CD14-positive monocyte (primary cell): Measurements from ENCODE around the gene CABP4. TPM values are rescaled to one million over a fixed set of nuclear protein-coding genes. Genes with fewer than 3 reads are reported as not detected.

ENCODE experiments used
- DNase-seq, 3 donors: peaks; one replicate each; pipeline ENCODE4 v3.0.0-alpha.2; 2011 to 2022
- H2AFZ ChIP-seq: 2 replicates; pipeline ENCODE4 v1.6.0; 2012; ENCODE audit warnings: mild to moderate bottlenecking, low read depth, low read length, inconsistent platforms; ENCODE audit not compliant: insufficient read depth, poor library complexity, severe bottlenecking
- H3K27ac ChIP-seq, 2 donors: 1 replicate in 1 of 2; 2 replicates in 1 of 2; pipeline ENCODE4 v1.5.1; 2012 to 2013; ENCODE audit warnings: low read length in 2 of 2, control low read depth in 1 of 2, inconsistent platforms in 1 of 2, low read depth in 1 of 2, mild to moderate bottlenecking in 1 of 2
- H3K27me3 ChIP-seq, 2 donors: one replicate each; pipeline versions ENCODE4 v1.6.0 to v1.6.1; 2011 to 2013; ENCODE audit warnings: low read length in 2 of 2; ENCODE audit not compliant: control insufficient read depth in 2 of 2, insufficient read depth in 2 of 2
- H3K36me3 ChIP-seq, 2 donors: replicated peaks in 1 of 2; 1 replicate in 1 of 2; 2 replicates in 1 of 2; pipeline versions ENCODE4 v1.5.1 to v1.6.1; 2012 to 2013; ENCODE audit warnings: low read length in 2 of 2, control low read depth in 1 of 2, inconsistent platforms in 1 of 2, mild to moderate bottlenecking in 1 of 2; ENCODE audit not compliant: insufficient read depth in 2 of 2, control insufficient read depth in 1 of 2
- H3K4me1 ChIP-seq, 2 donors: 1 replicate in 1 of 2; 2 replicates in 1 of 2; pipeline versions ENCODE4 v1.5.1 to v1.6.1; 2012 to 2013; ENCODE audit warnings: low read length in 2 of 2, control low read depth in 1 of 2, inconsistent platforms in 1 of 2, mild to moderate bottlenecking in 1 of 2, moderate library complexity in 1 of 2; ENCODE audit not compliant: insufficient read depth in 2 of 2, control insufficient read depth in 1 of 2
- H3K4me2 ChIP-seq: replicated peaks from 2 replicates; pipeline ENCODE3; 2012; ENCODE audit warnings: low read length, moderate library complexity, mild to moderate bottlenecking; ENCODE audit not compliant: poor library complexity, severe bottlenecking; ENCODE audit errors: extremely low read depth
- H3K4me3 ChIP-seq, 3 experiments: fragments of 200-600 bp in 1 of 3; sonication (generic) in 1 of 3; replicated peaks in 1 of 3; 1 replicate in 2 of 3; 2 replicates in 1 of 3; pipeline ENCODE4 v1.5.1; 2011 to 2013; ENCODE audit warnings: low read length in 3 of 3, mild to moderate bottlenecking in 3 of 3, control low read depth in 2 of 3, low read depth in 2 of 3, inconsistent platforms in 1 of 3, moderate library complexity in 1 of 3
- H3K79me2 ChIP-seq: 2 replicates; pipeline ENCODE4 v1.6.0; 2012; ENCODE audit warnings: mild to moderate bottlenecking, control low read depth, inconsistent platforms, low read length, moderate library complexity; ENCODE audit not compliant: insufficient read depth
- H3K9ac ChIP-seq: 2 replicates; pipeline ENCODE4 v1.6.0; 2017; ENCODE audit warnings: low read length, mild to moderate bottlenecking; ENCODE audit not compliant: insufficient read depth, poor library complexity, severe bottlenecking
- H3K9me3 ChIP-seq, 2 donors: replicated peaks in 1 of 2; 1 replicate in 1 of 2; 2 replicates in 1 of 2; pipeline versions ENCODE4 v1.5.1 to v1.6.1; 2012 to 2013; ENCODE audit warnings: low read length in 2 of 2, control low read depth in 1 of 2; ENCODE audit not compliant: control insufficient read depth in 1 of 2, insufficient read depth in 1 of 2
- H4K20me1 ChIP-seq: 2 replicates; pipeline ENCODE4 v1.6.0; 2012; ENCODE audit warnings: mild to moderate bottlenecking, low read length, control low read depth, moderate library complexity; ENCODE audit not compliant: insufficient read depth
- H3K27ac Mint-ChIP-seq, 7 donors: one replicate each; pipeline ENCODE4 v1.8.0; 2020; ENCODE audit warnings: mild to moderate bottlenecking in 7 of 7, mixed read lengths in 7 of 7, moderate library complexity in 6 of 7, inconsistent platforms in 2 of 7
- H3K27me3 Mint-ChIP-seq, 3 donors: one replicate each; pipeline ENCODE4 v1.8.0; 2021 to 2022; ENCODE audit warnings: low read depth in 3 of 3, mild to moderate bottlenecking in 3 of 3, mixed read lengths in 3 of 3, moderate library complexity in 3 of 3, inconsistent platforms in 1 of 3
- H3K36me3 Mint-ChIP-seq, 2 donors: one replicate each; pipeline ENCODE4 v1.8.0; 2020; ENCODE audit warnings: mixed read lengths in 2 of 2, inconsistent platforms in 1 of 2, mild to moderate bottlenecking in 1 of 2
- H3K4me1 Mint-ChIP-seq: one replicate; pipeline ENCODE4 v1.8.0; 2020; ENCODE audit warnings: mild to moderate bottlenecking, mixed read lengths
- H3K4me3 Mint-ChIP-seq, 2 donors: one replicate each; pipeline ENCODE4 v1.8.0; 2020; ENCODE audit warnings: mild to moderate bottlenecking in 2 of 2, mixed read lengths in 2 of 2, moderate library complexity in 1 of 2
- H3K9me3 Mint-ChIP-seq, 7 donors: one replicate each; pipeline ENCODE4 v1.8.0; 2020 to 2022; ENCODE audit warnings: mixed read lengths in 7 of 7, mild to moderate bottlenecking in 6 of 7, moderate library complexity in 6 of 7, inconsistent platforms in 2 of 7
- WGBS: methylation state at CpG from one replicate; pipeline ENCODE4 v1.1.5; 2013; ENCODE audit warnings: missing lambda C conversion rate; ENCODE audit not compliant: insufficient coverage; 5-methylcytosine and 5-hydroxymethylcytosine counted together
- intact Hi-C, 2 donors: fragments of 100-400 bp; cut with micrococcal nuclease; formaldehyde crosslinking; loops; one replicate each; pipeline versions ENCODE4 v1.15.0 to v1.15.1; 2023
- polyA plus RNA-seq, 3 donors: library from polyadenylated mRNA; depleted of rRNA in 1 of 3; unstranded in 2 of 3; stranded (reverse) in 1 of 3; fragments of 300-500 nt in 2 of 3; fragments of >200 nt in 1 of 3; fragmentation: Illumina TruSeq in 2 of 3; gene quantifications; 1 replicate in 2 of 3; 2 replicates in 1 of 3; pipeline ENCODE4 v1.2.3, GENCODE V29; 2012 to 2021
- TF ChIP-seq, protein P1 (sequence below): fragments of 200-600 bp; IDR thresholded peaks from one replicate; pipeline ENCODE4 v1.8.0; 2022; ENCODE audit warnings: antibody characterized with exemption, mild to moderate bottlenecking

The CABP4 gene
- polyA plus RNA-seq, 3 donors = 0.28 to 1.7 TPM; not detected in 1

- peaks cover 6 to 62% of the 10 kb centered on the region in 2 donors for H3K27me3 ChIP-seq
- H3K4me2 ChIP-seq = peak overlapping the region; percentile 45
- peak overlapping the region; percentile 35 for H2AFZ ChIP-seq
- peak; percentile 30 to 48 (median 41) for DNase-seq
- H3K27me3 Mint-ChIP-seq = peaks cover 42 to 65% (median 56%) of the 10 kb centered on the region in 3 donors
- no peaks in the 10 kb centered on the region for H3K9me3 ChIP-seq
- no peaks in the 10 kb centered on the region for H3K36me3 ChIP-seq
- H3K27ac ChIP-seq = no peak overlapping the region
- 22% methylated on average over 25 of the region's 26 CpGs for WGBS
- H3K27ac Mint-ChIP-seq = no peak overlapping the region
- peaks cover 35% of the 10 kb centered on the region for H3K4me1 Mint-ChIP-seq
- peak overlapping the region; percentile 31 to 70 for H3K4me3 Mint-ChIP-seq
- H3K79me2 ChIP-seq = no peaks in the 10 kb centered on the region
- no peaks in the 10 kb centered on the region for H4K20me1 ChIP-seq
- TF ChIP-seq, protein P1, sequence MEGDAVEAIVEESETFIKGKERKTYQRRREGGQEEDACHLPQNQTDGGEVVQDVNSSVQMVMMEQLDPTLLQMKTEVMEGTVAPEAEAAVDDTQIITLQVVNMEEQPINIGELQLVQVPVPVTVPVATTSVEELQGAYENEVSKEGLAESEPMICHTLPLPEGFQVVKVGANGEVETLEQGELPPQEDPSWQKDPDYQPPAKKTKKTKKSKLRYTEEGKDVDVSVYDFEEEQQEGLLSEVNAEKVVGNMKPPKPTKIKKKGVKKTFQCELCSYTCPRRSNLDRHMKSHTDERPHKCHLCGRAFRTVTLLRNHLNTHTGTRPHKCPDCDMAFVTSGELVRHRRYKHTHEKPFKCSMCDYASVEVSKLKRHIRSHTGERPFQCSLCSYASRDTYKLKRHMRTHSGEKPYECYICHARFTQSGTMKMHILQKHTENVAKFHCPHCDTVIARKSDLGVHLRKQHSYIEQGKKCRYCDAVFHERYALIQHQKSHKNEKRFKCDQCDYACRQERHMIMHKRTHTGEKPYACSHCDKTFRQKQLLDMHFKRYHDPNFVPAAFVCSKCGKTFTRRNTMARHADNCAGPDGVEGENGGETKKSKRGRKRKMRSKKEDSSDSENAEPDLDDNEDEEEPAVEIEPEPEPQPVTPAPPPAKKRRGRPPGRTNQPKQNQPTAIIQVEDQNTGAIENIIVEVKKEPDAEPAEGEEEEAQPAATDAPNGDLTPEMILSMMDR = no peak
- peaks cover 35 to 56% of the 10 kb centered on the region in 2 donors for H3K4me1 ChIP-seq
- peak overlapping the region in 1 of 3 experiments; percentile 32 for H3K4me3 ChIP-seq
- H3K36me3 Mint-ChIP-seq = peaks cover 4 to 8% of the 10 kb centered on the region in 2 donors
- H3K9me3 Mint-ChIP-seq = peaks cover 0 to 12% (median 4%) of the 10 kb centered on the region in 7 donors
- H3K9ac ChIP-seq = no peak overlapping the region
- intact Hi-C loops = no loop called here
Measured at GRCh38 chr11:67418476-67419281, 36.5 kb upstream of the CABP4 start.

DNA sequence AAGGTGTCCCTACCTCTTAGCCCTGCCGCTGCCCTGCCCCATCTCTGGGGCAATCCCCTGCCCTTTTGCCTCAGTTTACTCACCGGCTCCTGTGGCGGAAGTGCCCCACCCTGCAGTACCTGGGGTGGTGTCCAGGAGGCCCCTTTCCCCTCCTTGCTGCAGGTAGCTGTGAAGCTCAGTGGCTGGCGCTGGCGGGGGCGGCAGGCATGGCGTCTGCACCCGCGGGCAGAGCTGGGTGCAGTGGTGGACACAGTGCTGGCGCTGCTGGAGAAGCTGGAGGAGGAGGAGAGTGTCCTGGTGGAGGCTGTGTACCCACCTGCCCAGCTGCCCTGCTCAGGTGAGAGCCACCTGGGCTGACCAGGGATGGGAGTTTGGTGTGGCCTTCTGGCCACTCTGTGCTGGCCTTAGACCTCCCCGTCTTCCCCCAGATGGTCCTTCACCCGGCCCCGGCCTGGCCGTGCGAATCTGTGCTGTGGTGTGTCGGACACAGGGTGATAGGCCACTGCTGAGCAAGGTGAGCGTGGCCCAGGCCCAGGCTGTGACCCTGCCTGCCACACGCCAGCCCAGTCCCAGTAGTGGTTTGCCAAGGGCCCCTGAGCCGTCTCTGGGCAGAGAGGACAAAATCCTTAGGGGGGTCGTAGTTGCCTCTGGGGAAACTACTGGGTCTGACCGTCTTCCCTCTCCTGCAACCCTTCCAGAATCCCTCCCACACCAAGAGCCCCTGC, 35.7 kb upstream of the CABP4 start:
- H3K9ac ChIP-seq = no peak overlapping the region

More for the DNA sequence above, 35.7 kb upstream of the CABP4 start:
- peak overlapping the region in 1 of 7 donors; percentile 8 for H3K27ac Mint-ChIP-seq
- Histone ChIP-seq H3K79me2 (no peaks in the 10 kb centered on the region), H3K27me3 (peaks cover 6 to 55% of the 10 kb centered on the region in 2 donors), H3K4me2 (peak overlapping the region; percentile 45), H3K36me3 (no peaks in the 10 kb centered on the region), H3K27ac (no peak overlapping the region), H4K20me1 (no peaks in the 10 kb centered on the region), H3K9me3 (no peaks in the 10 kb centered on the region), H2AFZ (peak overlapping the region; percentile 35), H3K4me3 (peak overlapping the region in 1 of 3 experiments; percentile 32), H3K4me1 (peaks cover 35 to 56% of the 10 kb centered on the region in 2 donors)
- DNase-seq = no peak
- TF ChIP-seq, protein P1 = no peak
- peaks cover 0 to 9% (median 4%) of the 10 kb centered on the region in 7 donors for H3K9me3 Mint-ChIP-seq
- 89% methylated on average over 19 of the region's 21 CpGs for WGBS
- H3K4me1 Mint-ChIP-seq = peaks cover 35% of the 10 kb centered on the region
- peaks cover 4 to 8% of the 10 kb centered on the region in 2 donors for H3K36me3 Mint-ChIP-seq
- intact Hi-C loops = no loop called here
- H3K27me3 Mint-ChIP-seq = peaks cover 34 to 57% (median 48%) of the 10 kb centered on the region in 3 donors
- H3K4me3 Mint-ChIP-seq = peak overlapping the region; percentile 31 to 82
